GM18873 (cell line): Measurements from ENCODE around the gene TMSB10.
A peak's percentile ranks its signal among the peaks of the same experiment; 100 is the strongest.
"Not testable (repeated sequence)": the region's sequence is repeated elsewhere in the genome, so short reads cannot be mapped to it uniquely, and the experiment has no call there.

Experiments
- ATAC-seq: cut with Tn5 transposase; IDR thresholded peaks from one replicate; pipeline ENCODE4 v1.9.1; 2021; ENCODE audit warnings: mild to moderate bottlenecking, moderate library complexity, moderate number of reproducible peaks; ENCODE audit not compliant: unreplicated experiment, low FRiP score

Gene TMSB10

DNA sequence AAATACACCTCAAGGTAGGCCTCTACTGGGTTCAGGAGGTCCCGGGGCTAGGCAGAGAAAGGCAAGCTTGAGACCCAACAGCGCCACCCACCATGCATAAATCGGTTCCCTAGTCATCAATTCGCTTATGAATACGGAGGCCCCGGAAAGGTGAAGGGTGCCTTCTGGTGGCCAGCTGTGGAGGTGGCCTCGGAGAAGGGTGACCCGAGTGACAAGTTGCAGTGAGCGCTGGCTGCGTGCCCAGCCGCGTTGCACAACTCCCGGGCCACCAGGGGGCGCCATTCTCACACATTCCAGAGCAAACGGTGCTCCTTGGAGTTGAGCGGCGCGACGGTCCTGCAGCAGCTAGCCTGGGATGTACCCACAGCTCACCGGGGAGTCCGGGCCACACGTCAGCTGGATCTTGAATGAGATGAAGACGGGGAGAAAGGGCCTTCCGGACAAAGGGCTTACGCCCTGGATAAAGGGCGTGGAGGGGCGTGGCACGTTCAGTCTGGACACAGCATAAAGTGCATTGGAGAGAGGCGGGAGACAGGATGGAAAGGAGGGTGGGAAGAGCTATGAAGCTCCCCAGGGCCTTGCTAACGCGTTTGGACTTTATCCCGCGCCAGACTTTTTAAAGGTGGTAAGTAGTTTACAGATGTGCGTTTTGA lies 20.4 kb downstream of the TMSB10 start:
- ATAC-seq = peak; percentile 80

- no peak for ATAC-seq
These were observed 21.8 kb downstream of the TMSB10 start for GRCh38 chr2:84927275-84927627.

GRCh38 chr2:84931384-84931821 lies 25.9 kb downstream of the TMSB10 start:
- peak; percentile 55 for ATAC-seq

- peak; percentile 37 for ATAC-seq
These were observed 32.9 kb downstream of the TMSB10 start for GRCh38 chr2:84938194-84938879.

DNA sequence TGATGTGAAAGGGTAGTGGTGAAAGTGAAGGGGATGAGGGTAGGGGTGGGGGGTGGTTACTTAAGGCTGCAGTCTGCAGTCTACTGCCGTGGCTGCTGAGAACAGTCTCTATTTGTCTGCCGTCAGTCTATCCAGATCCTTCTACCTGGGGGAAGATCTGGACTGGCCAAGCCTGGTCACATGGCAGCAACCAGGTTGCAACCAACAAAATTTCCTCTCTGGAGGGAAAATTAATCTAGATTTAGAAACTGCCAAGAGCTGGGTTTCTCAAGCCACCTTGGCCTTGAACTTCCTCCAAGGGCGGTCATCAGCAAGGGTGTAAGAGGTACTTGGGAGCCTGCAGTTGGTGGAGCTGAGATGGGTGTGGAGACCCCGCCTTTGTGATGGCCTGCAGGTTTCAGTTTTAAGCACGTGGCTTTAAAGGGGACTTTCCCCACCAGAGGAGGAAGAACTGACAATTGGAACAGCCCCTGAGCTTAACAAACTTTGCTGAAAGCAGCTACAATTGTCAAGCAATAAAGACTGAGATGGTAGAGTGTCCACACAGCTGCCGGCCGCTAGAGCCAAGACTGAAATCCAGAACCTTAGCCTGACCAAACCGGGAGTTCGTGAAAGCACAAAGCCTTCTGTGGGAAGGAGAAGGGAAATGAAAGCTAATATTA lies 34.1 kb downstream of the TMSB10 start:
- ATAC-seq = peak; percentile 84

DNA sequence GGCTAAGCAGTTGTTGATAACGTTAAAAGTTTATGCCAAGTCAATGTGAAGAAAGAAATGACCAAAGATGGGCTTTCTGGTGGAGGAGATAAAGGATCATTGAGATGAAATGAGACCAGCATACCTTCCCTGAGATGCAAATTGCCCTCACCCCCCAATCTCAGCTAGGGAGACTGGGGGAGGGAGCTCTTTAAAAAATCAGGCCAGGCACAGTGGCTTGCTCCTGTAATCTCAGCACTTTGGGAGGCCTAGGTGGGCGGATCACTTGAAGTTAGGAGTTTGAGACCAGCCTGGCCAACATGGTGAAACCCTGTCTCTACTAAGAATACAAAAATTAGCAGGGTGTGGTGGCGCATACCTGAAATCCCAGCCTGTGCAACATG lies 34.6 kb downstream of the TMSB10 start:
- no peak for ATAC-seq

GRCh38 chr2:84940831-84941412 lies 35.5 kb downstream of the TMSB10 start:
- no peak for ATAC-seq

- no peak for ATAC-seq
These were observed 36.7 kb downstream of the TMSB10 start for GRCh38 chr2:84942166-84942565.

GRCh38 chr2:84942964-84943421 lies 37.5 kb downstream of the TMSB10 start:
- ATAC-seq = peak; percentile 34

DNA sequence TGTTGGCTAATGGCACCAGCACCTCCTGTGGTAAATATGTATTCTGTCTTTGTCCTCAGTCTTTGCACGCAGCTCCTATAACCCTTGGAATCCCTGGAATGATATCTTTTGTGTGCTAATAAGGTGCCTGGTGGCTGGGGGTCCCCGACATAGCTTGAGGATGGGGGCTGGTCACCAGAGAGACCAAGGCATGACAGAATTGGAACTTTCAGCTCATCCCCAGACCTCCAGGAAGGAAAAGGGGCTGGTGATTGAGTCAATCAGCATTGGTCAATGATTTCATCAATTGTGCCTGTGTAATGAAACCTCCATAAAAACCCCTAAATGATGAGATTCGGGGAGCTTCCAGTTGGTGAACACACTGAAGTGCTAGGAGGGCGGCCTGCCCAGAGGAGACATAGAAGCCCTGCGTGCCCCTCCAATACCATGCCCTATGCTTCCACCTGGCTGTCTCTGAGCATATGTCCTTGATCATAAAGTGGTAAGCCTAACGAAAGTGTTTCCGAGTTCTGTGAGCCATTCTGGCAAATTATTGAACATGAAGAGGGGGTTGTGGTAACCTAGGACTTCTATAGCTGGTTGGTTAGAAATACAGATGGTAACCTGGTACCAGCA lies 38.9 kb downstream of the TMSB10 start:
- ATAC-seq = no peak

- ATAC-seq = not testable (repeated sequence)
These were observed 40.4 kb downstream of the TMSB10 start for GRCh38 chr2:84945838-84946203.

DNA sequence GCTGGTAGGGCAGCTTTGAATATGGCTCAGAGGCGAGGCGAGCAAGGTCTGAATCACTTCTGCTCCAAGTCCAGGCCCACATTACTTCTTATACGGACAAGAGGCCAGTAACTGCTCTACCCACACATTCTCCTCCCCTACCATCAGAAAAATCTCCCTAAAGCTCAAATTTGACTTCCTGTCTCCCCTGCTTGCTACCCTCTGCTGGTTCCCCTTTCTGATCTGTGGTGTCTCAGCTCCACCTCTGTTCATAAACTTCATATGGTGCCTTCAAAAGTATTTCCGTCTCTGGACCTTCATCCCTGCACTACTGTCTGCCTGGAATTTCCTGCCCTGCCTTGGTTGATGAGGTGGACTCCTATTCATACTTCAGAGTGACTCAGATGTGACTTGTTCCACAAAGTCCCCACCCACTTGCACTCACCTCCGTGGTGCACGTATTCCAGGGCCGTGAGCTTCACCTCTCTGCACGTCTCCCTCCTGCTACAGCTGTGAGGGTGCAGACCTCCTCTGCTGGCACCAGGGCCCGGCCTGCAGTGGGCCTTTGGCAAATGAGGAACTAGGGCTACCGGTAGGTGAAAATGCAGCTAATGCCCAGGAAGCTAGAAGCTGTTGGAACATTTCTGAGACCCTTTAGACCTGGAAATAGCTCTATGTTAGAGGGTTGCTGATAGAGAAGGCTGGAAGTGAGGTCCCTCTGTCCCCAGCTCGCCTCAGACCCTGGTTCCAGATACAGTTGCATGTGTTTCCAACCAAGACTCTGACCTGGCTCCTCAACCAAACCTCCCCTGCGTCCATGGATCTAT lies 41.0 kb downstream of the TMSB10 start:
- peak; percentile 69 for ATAC-seq

GRCh38 chr2:84947010-84947593 lies 41.6 kb downstream of the TMSB10 start:
- ATAC-seq = no peak

GRCh38 chr2:84953535-84953934 lies 48.1 kb downstream of the TMSB10 start:
- ATAC-seq = no peak

- ATAC-seq = no peak
These were observed 48.9 kb downstream of the TMSB10 start for GRCh38 chr2:84954329-84954728.
